Measurements from ENCODE around the gene LRRC4C. TPM values are rescaled to one million over a fixed set of nuclear protein-coding genes. Genes with fewer than 3 reads are reported as not detected.

LRRC4C gene
- polyA plus RNA-seq, 1 donor from 2014 or later, result 24.3 TPM

DNA sequence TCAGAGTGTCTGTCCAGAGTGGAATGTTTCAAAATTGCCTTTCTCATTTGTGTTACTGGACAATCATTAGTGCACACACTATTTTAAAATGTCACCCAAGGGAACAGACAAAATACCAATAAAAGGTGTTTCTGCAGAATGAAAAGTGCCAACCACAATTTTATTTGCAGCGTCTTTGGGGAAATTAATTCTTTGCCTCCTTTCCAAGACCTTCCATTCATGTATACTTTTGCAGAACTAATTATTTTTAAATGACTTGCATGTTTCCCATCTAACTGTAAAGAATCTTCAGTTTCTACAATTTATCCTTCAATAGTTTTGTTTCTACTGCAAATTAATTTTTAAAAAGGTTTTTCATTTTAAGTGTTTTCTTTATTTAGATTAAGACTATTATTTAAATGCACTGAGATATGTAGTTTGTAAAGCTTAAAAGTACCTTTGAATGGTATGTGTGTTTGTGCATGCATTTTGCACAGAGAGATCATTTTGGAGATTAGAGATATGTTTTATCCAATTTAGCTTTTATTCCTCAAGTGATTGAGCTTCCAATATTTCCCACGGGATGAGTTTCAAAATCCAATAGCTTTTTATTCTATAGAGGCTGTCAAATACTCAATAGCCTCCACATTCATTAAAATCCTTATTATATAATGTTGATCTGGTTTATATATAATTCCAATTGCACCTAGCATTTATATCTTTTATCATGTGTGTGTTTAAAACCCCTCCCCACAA, 1235.7 kb downstream of the LRRC4C start:
- Histone ChIP-seq H3K27me3 (ENCODE audit: insufficient read depth, low read depth, low read length) (no peaks in the 10 kb centered on the region), H3K9me2 (ENCODE audit: insufficient read depth, low read length) (no peaks in the 10 kb centered on the region), H3K27ac (ENCODE audit: low read length) (no peak overlapping the region), H2AFZ (ENCODE audit: low read depth, low read length) (no peak overlapping the region), H4K20me1 (ENCODE audit: insufficient read depth) (no peaks in the 10 kb centered on the region), H3K9me3 (ENCODE audit: low read length) (no peaks in the 10 kb centered on the region), H3F3A (ENCODE audit: insufficient read depth, low read length, poor library complexity, severe bottlenecking) (no peaks in the 10 kb centered on the region), H3K9ac (ENCODE audit: low read length) (no peak overlapping the region), H3K4me3 (ENCODE audit: low read length) (no peak overlapping the region), H3K36me3 (ENCODE audit: insufficient read depth, low read length) (no peaks in the 10 kb centered on the region), H3K79me2 (replicated peaks; ENCODE audit: insufficient read depth, low read length) (no peaks in the 10 kb centered on the region), H3K4me2 (ENCODE audit: low read length) (no peak overlapping the region)
- TF ChIP-seq EP300 (conservative IDR thresholded peaks at IDR 0.05; ENCODE audit: poor library complexity, severe bottlenecking) (no peak), EZH2 (IDR thresholded peaks at IDR 0.05; ENCODE audit: borderline replicate concordance, insufficient read depth, low read length, poor library complexity, severe bottlenecking) (no peak), MXI1 (conservative IDR thresholded peaks at IDR 0.05; ENCODE audit: poor library complexity, severe bottlenecking) (no peak)

GRCh38 chr11:40219401-40219800, 1240.1 kb downstream of the LRRC4C start:
- no peak overlapping the region for H2AFZ ChIP-seq (ENCODE audit: low read depth, low read length)
- H3K9me3 ChIP-seq (ENCODE audit: low read length), result no peaks in the 10 kb centered on the region
- no peak for TF ChIP-seq POLR2AphosphoS5 (IDR thresholded peaks at IDR 0.05)
- no peak for TF ChIP-seq MXI1 (conservative IDR thresholded peaks at IDR 0.05; ENCODE audit: poor library complexity, severe bottlenecking)
- no peak for TF ChIP-seq RAD21 (conservative IDR thresholded peaks at IDR 0.05)
- TF ChIP-seq, protein P1, sequence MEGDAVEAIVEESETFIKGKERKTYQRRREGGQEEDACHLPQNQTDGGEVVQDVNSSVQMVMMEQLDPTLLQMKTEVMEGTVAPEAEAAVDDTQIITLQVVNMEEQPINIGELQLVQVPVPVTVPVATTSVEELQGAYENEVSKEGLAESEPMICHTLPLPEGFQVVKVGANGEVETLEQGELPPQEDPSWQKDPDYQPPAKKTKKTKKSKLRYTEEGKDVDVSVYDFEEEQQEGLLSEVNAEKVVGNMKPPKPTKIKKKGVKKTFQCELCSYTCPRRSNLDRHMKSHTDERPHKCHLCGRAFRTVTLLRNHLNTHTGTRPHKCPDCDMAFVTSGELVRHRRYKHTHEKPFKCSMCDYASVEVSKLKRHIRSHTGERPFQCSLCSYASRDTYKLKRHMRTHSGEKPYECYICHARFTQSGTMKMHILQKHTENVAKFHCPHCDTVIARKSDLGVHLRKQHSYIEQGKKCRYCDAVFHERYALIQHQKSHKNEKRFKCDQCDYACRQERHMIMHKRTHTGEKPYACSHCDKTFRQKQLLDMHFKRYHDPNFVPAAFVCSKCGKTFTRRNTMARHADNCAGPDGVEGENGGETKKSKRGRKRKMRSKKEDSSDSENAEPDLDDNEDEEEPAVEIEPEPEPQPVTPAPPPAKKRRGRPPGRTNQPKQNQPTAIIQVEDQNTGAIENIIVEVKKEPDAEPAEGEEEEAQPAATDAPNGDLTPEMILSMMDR (IDR thresholded peaks at IDR 0.05; ENCODE audit: poor library complexity, severe bottlenecking), result no peak
- TF ChIP-seq TAF1 (IDR thresholded peaks at IDR 0.05; ENCODE audit: low read depth), result no peak
- TF ChIP-seq, protein P2, sequence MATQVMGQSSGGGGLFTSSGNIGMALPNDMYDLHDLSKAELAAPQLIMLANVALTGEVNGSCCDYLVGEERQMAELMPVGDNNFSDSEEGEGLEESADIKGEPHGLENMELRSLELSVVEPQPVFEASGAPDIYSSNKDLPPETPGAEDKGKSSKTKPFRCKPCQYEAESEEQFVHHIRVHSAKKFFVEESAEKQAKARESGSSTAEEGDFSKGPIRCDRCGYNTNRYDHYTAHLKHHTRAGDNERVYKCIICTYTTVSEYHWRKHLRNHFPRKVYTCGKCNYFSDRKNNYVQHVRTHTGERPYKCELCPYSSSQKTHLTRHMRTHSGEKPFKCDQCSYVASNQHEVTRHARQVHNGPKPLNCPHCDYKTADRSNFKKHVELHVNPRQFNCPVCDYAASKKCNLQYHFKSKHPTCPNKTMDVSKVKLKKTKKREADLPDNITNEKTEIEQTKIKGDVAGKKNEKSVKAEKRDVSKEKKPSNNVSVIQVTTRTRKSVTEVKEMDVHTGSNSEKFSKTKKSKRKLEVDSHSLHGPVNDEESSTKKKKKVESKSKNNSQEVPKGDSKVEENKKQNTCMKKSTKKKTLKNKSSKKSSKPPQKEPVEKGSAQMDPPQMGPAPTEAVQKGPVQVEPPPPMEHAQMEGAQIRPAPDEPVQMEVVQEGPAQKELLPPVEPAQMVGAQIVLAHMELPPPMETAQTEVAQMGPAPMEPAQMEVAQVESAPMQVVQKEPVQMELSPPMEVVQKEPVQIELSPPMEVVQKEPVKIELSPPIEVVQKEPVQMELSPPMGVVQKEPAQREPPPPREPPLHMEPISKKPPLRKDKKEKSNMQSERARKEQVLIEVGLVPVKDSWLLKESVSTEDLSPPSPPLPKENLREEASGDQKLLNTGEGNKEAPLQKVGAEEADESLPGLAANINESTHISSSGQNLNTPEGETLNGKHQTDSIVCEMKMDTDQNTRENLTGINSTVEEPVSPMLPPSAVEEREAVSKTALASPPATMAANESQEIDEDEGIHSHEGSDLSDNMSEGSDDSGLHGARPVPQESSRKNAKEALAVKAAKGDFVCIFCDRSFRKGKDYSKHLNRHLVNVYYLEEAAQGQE (IDR thresholded peaks at IDR 0.05; ENCODE audit: borderline replicate concordance), result no peak
- no peak for TF ChIP-seq EP300 (conservative IDR thresholded peaks at IDR 0.05; ENCODE audit: poor library complexity, severe bottlenecking)
- TF ChIP-seq SMC3 (conservative IDR thresholded peaks at IDR 0.05; ENCODE audit: poor library complexity), result no peak
- no peak for TF ChIP-seq EZH2 (IDR thresholded peaks at IDR 0.05; ENCODE audit: borderline replicate concordance, insufficient read depth, low read length, poor library complexity, severe bottlenecking)
- H3K9me2 ChIP-seq (ENCODE audit: insufficient read depth, low read length), result no peaks in the 10 kb centered on the region
- H3K4me2 ChIP-seq (ENCODE audit: low read length), result no peak overlapping the region
- H3K36me3 ChIP-seq (ENCODE audit: insufficient read depth, low read length), result no peaks in the 10 kb centered on the region
- H3K4me3 ChIP-seq (ENCODE audit: low read length), result no peak overlapping the region
- H3K9ac ChIP-seq (ENCODE audit: low read length), result no peak overlapping the region
- no peak overlapping the region for H3K27ac ChIP-seq (ENCODE audit: low read length)
- H3K79me2 ChIP-seq (replicated peaks; ENCODE audit: insufficient read depth, low read length), result no peaks in the 10 kb centered on the region
- no peaks in the 10 kb centered on the region for H3K27me3 ChIP-seq (ENCODE audit: insufficient read depth, low read depth, low read length)
- no peaks in the 10 kb centered on the region for H3F3A ChIP-seq (ENCODE audit: insufficient read depth, low read length, poor library complexity, severe bottlenecking)
- no peaks in the 10 kb centered on the region for H4K20me1 ChIP-seq (ENCODE audit: insufficient read depth)

Measured in neural cell (in vitro differentiated cells).